ENCODE results near the gene FAM184B. TPM values are rescaled to one million over a fixed set of nuclear protein-coding genes. Genes with fewer than 3 reads are reported as not detected.
A peak's percentile ranks its signal among the peaks of the same experiment; 100 is the strongest.

Gene FAM184B
- total and polyA plus RNA-seq, 2 experiments from 2014 or later = 0.11 to 0.49 TPM

DNA sequence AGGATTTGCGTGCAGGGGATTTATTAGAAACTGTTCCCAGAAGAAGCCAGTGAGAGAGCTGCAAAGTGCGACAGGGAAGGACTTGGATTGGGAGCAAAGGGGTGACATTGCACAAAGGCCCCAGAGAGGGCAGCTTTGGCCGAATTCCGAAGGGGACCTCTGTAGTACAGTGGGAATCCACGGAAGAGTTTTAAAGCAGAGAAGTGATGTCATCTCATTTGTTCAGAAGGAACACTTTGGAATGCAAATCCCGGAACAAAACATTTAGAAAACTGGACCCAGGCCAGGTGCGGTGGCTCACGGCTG, 71.7 kb downstream of the FAM184B start (continued):
- TF ChIP-seq, protein P1, sequence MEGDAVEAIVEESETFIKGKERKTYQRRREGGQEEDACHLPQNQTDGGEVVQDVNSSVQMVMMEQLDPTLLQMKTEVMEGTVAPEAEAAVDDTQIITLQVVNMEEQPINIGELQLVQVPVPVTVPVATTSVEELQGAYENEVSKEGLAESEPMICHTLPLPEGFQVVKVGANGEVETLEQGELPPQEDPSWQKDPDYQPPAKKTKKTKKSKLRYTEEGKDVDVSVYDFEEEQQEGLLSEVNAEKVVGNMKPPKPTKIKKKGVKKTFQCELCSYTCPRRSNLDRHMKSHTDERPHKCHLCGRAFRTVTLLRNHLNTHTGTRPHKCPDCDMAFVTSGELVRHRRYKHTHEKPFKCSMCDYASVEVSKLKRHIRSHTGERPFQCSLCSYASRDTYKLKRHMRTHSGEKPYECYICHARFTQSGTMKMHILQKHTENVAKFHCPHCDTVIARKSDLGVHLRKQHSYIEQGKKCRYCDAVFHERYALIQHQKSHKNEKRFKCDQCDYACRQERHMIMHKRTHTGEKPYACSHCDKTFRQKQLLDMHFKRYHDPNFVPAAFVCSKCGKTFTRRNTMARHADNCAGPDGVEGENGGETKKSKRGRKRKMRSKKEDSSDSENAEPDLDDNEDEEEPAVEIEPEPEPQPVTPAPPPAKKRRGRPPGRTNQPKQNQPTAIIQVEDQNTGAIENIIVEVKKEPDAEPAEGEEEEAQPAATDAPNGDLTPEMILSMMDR (conservative IDR thresholded peaks at IDR 0.05; ENCODE audit: low read depth in 2 of 2) = no peak
- TF ChIP-seq ZNF331 (CRISPR knock-in tag; IDR thresholded peaks at IDR 0.05; ENCODE audit: low read depth) (no peak), STAT1 (IDR thresholded peaks at IDR 0.05; ENCODE audit: unreplicated experiment) (no peak)

GRCh38 chr4:17708992-17709762, 72.2 kb downstream of the FAM184B start:
- Histone ChIP-seq H3K9me2 (ENCODE audit: insufficient read depth) (no peaks in the 10 kb centered on the region; the same call in 1 of the 2 replicates), H3K27me3 (ENCODE audit: insufficient read depth) (no peaks in the 10 kb centered on the region), H3K79me2 (replicated peaks; ENCODE audit: insufficient read depth) (no peaks in the 10 kb centered on the region), H3K4me1 (ENCODE audit: insufficient read depth) (no peaks in the 10 kb centered on the region), H3K36me3 (ENCODE audit: insufficient read depth) (no peaks in the 10 kb centered on the region), H2AFZ (peak overlapping the region; percentile 78), H3F3A (replicated peaks; ENCODE audit: low read depth) (no peaks in the 10 kb centered on the region), H3K4me3 (no peak overlapping the region), H3K27ac (ENCODE audit: low read depth) (no peak overlapping the region), H3K4me2 (no peak overlapping the region), H4K20me1 (replicated peaks; ENCODE audit: insufficient read depth) (no peaks in the 10 kb centered on the region)
- Mint-ChIP-seq H3K27me3 (ENCODE audit: insufficient read depth, low read depth, poor library complexity) (no peaks in the 10 kb centered on the region), H3K27ac (no peak overlapping the region), H3K9me3 (no peaks in the 10 kb centered on the region), H3K36me3 (ENCODE audit: low read depth) (no peaks in the 10 kb centered on the region), H3K4me3 (no peak overlapping the region), H3K4me1 (no peaks in the 10 kb centered on the region)
- ATAC-seq = peak; percentile 76
- DNase-seq (ENCODE audit: low spot score) = no peak
- TF ChIP-seq ZNF331 (CRISPR knock-in tag; IDR thresholded peaks at IDR 0.05; ENCODE audit: low read depth) (no peak), POLR2AphosphoS5 (IDR thresholded peaks at IDR 0.05; ENCODE audit: low read depth) (no peak), EZH2phosphoT487 (IDR thresholded peaks at IDR 0.05; ENCODE audit: unreplicated experiment) (no peak), JUNB (IDR thresholded peaks at IDR 0.05; ENCODE audit: unreplicated experiment) (no peak), EZH2 (IDR thresholded peaks at IDR 0.05; ENCODE audit: low read depth, unreplicated experiment) (no peak), STAT1 (IDR thresholded peaks at IDR 0.05; ENCODE audit: unreplicated experiment) (no peak), CREB1 (CRISPR knock-in tag; IDR thresholded peaks at IDR 0.05; ENCODE audit: low read depth) (no peak), NANOG (IDR thresholded peaks at IDR 0.05; ENCODE audit: borderline replicate concordance) (no peak)
- TF ChIP-seq, protein P2, sequence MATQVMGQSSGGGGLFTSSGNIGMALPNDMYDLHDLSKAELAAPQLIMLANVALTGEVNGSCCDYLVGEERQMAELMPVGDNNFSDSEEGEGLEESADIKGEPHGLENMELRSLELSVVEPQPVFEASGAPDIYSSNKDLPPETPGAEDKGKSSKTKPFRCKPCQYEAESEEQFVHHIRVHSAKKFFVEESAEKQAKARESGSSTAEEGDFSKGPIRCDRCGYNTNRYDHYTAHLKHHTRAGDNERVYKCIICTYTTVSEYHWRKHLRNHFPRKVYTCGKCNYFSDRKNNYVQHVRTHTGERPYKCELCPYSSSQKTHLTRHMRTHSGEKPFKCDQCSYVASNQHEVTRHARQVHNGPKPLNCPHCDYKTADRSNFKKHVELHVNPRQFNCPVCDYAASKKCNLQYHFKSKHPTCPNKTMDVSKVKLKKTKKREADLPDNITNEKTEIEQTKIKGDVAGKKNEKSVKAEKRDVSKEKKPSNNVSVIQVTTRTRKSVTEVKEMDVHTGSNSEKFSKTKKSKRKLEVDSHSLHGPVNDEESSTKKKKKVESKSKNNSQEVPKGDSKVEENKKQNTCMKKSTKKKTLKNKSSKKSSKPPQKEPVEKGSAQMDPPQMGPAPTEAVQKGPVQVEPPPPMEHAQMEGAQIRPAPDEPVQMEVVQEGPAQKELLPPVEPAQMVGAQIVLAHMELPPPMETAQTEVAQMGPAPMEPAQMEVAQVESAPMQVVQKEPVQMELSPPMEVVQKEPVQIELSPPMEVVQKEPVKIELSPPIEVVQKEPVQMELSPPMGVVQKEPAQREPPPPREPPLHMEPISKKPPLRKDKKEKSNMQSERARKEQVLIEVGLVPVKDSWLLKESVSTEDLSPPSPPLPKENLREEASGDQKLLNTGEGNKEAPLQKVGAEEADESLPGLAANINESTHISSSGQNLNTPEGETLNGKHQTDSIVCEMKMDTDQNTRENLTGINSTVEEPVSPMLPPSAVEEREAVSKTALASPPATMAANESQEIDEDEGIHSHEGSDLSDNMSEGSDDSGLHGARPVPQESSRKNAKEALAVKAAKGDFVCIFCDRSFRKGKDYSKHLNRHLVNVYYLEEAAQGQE (IDR thresholded peaks at IDR 0.05; ENCODE audit: unreplicated experiment) = no peak
- TF ChIP-seq, protein P1 (conservative IDR thresholded peaks at IDR 0.05; ENCODE audit: low read depth in 2 of 2) = no peak

Measured in GM23338 (cell line).